ENCODE data around the gene RAF1.
"Not testable (repeated sequence)": the region's sequence is repeated elsewhere in the genome, so short reads cannot be mapped to it uniquely, and the experiment has no call there.

Gene RAF1

GRCh38 chr3:12633108-12633507 lies 30.8 kb downstream of the RAF1 start:
- no peak for DNase-seq

- no peak for DNase-seq
Measured at GRCh38 chr3:12632523-12632922, 31.4 kb downstream of the RAF1 start.

GRCh38 chr3:12630843-12631242 lies 33.1 kb downstream of the RAF1 start:
- DNase-seq = not testable (repeated sequence)

DNA sequence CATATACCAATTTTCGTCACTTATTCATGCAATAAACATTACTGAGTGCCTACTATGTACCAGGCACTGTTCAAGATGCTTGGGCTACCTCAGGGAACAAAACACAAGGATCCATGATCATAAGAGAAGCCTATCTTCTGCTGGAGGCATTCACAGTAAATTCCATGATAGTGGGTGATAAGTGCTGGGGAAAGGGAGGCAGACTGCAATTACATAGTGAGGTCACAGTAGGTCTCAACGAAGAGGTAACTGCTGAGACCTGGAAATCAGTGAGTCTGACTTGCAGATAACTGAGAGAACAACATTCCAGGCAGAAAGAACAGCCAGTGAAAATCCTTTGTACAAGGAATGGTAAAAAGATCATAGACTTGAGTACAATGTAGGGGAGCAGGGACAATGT lies 33.6 kb downstream of the RAF1 start:
- DNase-seq = no peak

DNA sequence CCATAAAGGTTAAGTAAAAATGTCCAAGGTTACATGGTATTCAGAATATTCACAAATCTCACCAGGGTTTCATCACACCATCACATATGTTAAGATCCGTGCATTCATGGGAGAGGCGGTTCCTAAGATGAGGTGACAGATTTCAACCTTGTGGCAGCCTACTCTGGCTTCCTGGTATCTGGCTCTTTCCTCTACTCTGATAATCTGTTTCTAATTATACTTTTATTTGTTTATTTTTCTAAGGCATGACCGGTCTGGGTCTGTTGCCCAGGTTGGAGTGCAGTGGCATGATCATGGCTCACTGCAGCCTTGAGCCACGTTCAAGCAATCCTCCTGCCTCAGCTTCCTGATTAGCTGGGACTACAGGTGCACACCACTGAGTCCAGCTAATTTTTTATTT lies 34.4 kb downstream of the RAF1 start:
- DNase-seq = no peak

- DNase-seq = no peak
Measured at GRCh38 chr3:12628813-12629212, 35.1 kb downstream of the RAF1 start.

- no peak for DNase-seq
Measured at GRCh38 chr3:12627370-12627769, 36.5 kb downstream of the RAF1 start.

DNA sequence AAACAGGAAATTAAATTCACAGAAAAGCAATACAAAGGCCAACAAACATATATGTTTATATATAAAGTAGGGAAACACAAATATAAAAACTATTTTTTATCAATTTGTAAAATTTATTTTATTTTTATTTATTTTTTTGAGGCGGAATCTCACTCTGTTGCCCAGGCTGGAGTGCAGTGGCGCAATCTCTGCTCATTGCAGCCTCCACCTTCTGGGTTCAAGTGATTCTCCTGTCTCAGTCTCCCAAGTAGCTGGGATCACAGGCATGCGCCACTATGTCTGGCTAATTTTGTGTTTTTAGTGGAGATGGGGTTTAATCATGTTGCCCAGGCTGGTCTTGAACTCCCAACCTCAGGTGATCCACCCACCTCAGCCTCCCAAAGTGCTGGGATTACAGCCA lies 39.0 kb downstream of the RAF1 start:
- not testable (repeated sequence) for DNase-seq

GRCh38 chr3:12624056-12624455 lies 39.9 kb downstream of the RAF1 start:
- DNase-seq = no peak

DNA sequence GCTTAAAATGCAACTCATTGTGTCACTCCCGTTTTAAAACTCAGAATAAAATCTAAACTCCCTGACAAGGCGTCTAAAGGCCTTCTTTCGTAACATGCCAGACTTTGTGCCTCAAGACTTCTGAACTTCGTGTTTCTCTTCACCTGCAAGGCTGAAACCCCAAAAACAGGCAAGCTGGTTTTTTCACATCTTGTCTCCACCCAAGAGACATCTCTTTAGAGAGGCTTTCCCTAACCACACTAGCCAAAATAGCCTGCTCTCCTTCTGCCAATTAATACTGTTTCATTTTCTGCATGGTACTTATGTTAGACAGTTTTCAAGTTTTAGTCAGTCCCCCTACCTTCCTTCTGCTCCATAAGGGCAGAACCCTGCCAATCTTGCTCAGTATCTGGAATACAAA lies 41.6 kb downstream of the RAF1 start:
- DNase-seq = no peak

DNA sequence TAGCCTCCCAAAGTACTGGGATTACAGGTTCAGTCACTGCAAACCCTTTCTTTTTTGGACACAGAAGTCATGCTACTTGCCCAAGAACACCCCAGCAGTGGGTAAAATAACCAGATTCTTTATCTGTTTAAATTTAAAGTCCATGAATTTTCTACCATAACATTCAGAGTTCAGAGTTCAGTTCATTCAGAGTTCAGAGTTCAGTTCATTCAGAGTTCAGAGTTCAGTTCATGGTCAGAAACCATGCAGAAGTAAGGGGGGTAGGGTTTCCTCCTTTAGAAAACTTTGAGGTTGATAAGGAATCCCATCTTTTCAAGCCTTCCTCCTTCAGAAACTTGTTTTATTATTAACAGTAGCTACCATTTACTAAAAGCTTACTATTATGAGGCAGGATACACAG lies 43.2 kb downstream of the RAF1 start:
- no peak for DNase-seq

GRCh38 chr3:12620305-12620704 lies 43.6 kb downstream of the RAF1 start:
- no peak for DNase-seq

GRCh38 chr3:12618426-12618825 lies 45.5 kb downstream of the RAF1 start:
- no peak for DNase-seq

- DNase-seq = no peak
Measured at GRCh38 chr3:12615266-12615665, 48.7 kb downstream of the RAF1 start.

DNA sequence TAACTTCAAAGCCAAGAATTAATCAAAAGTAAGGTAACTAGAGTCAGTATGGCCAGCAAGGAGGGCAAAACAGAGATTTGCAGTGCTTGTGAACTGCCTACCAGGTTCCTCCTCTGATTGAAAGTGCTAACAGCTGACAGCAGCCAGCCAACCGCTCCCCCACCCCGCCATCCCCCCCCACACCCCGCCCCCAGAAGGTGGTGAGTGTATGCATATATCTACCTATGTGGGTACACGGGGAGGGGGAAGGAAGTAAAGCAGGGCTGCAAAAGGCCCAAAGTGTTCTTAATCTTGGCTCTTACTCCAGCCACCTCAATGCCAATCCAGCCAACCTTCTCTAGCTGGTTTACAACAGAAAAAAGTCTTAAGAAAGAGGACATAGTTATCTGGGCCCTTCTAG lies 50.7 kb downstream of the RAF1 start:
- DNase-seq = no peak

DNA sequence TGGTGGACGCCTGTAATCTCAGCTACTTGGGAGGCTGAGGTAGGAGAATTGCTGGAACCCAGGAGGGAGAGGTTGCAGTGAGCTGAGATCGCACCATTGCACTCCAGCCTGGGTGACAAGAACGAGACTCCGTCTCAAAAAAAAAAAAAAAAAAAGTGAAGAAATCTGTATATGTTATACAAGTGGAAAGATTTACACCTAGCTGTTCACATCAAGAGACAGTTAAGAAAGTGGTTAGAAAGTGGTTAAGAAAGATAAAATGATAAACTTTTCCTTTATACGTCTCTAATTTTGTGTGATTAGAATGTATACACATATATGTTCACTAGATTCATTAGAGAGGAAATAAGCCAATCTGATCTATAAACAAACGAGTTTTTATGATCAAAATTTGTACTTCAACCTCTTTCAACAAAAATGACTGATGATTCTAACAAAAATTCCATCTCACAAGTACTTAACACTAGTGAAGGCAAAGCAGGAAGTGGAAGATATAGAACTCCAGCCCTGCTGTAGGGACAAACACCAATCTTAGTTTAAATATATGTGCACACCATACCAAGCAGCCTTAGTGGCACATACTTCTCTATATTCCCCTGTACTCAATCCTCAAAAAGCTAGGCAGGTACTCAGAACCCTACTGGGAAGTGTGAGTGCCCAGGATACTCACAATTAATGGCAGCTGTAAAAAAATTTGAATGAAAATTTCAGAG lies 51.2 kb downstream of the RAF1 start:
- DNase-seq = no peak

- DNase-seq = no peak
Measured at GRCh38 chr3:12611117-12611516, 52.8 kb downstream of the RAF1 start.

DNA sequence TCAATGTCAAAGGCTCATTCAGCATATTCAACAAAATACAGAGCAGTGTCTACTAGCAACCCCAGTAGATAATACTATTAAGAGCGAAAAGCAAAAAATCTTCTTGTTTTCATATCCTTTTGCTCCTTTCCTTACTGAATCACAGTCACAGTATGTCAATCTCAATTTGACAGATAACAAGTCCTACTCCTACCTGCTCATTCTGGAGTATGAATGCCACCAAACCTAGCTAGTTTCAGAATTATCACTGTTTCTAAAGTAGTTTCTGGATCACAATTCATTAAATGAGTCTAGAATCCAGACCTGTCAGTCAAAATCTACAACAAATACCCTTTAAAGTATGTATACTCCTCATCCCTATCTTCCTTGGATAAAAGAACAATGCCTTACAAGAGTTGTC lies 55.5 kb downstream of the RAF1 start:
- DNase-seq = no peak

- no peak for DNase-seq
Measured at GRCh38 chr3:12603969-12604368, 59.9 kb downstream of the RAF1 start.

DNA sequence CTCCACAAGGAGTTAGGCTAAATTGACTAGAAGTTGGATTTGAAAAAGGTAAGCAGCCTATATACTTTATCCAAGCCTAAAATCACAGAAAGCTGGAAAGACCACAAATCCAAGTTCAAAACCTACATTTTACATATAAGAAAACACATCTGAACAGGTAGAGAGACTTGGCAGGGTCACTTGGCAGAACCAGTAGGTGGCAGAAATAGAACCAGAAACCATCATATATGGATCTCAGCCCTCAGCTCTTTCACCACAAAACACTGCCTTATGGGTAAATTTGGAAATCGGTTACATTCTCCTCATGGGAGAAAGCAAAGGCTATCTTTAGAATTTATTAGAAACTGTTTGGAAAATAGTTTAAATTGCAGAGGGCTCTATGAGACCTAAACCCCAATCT lies 62.8 kb downstream of the RAF1 start:
- no peak for DNase-seq

- no peak for DNase-seq
Measured at GRCh38 chr3:12598890-12599289, 65.0 kb downstream of the RAF1 start.

DNA sequence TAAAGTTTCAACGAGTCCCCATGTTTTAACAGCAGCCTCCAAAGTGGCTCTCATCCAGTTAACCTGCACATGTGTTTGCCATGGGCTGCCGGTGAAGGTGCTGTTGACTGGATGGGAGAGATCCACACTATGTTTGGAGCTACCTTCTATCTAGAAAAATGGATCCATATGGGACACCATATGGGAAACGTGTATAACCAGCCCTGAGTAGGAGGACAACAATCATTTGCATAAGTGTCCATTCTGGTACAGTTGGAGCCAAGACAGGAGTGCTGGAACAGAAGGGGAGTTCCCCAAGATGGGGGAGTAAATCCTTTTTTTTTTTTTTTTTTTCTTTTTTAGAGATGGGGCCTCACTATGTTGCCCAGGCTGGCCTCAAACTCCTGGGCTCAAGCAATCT lies 70.4 kb downstream of the RAF1 start:
- no peak for DNase-seq

GRCh38 chr3:12591997-12592715 lies 71.8 kb downstream of the RAF1 start:
- DNase-seq = no peak

DNA sequence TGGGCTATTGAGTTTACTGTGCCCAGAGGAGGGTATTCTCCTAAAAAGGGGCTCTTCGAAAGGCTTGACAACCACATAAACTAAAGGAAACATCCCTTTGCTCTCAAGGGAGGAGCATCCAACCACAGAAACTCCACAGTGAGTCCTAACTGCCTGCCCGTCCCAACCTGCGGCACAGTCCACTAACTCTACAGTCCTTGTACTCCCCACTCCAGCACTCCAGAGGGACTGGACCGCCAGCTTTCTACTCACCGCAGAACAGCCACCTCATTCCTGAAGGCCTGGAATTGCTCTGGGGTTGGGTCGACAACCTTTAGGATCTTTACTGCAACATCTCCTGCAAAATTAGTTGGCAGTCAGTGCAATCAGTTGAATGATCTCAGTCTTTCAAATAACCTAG lies 72.5 kb downstream of the RAF1 start:
- DNase-seq = no peak

DNA sequence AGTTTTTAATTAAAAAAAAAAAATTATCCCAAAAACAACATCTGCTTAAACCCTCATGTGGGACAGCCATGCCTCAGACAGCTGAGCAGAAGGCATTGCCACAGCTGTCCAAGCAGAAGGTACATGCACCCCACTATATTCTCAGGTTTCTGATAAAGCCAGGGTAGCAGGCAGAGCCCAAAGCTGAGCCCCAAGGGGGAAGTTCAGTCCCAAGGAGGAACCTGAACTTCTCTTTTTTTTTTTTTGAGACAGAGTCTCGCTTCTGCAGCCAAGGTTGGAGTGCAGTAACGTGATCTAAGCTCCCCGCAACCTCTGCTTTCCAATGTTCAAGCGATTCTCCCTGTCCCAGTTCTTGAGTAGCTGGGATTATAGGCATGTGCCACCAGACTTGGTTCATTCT lies 73.8 kb downstream of the RAF1 start:
- DNase-seq = no peak

Measured in SIG-M5 (cell line).